Thyroid gland (tissue), 4 donors: Measurements from ENCODE around the gene NUP62CL.

Experiments used
- CTCF ChIP-seq, 6 experiments: fragments of 200-600 bp in 3 of 6; fragments of 450-650 bp in 3 of 6; sonication (generic) in 3 of 6; IDR thresholded peaks; one replicate each; pipeline ENCODE4 v1.5.1; 2016 to 2019; ENCODE audit warnings: antibody characterized with exemption in 6 of 6, mild to moderate bottlenecking in 2 of 6, inconsistent platforms in 1 of 6, moderate library complexity in 1 of 6
- POLR2A ChIP-seq, 2 donors: fragments of 450-650 bp; IDR thresholded peaks; one replicate each; pipeline ENCODE4 v1.6.1; 2017; ENCODE audit warnings: antibody characterized with exemption in 2 of 2, mild to moderate bottlenecking in 2 of 2, moderate library complexity in 1 of 2

- TF ChIP-seq CTCF (IDR thresholded peaks at IDR 0.05) (no peak), POLR2A (IDR thresholded peaks at IDR 0.05) (no peak)
Observed at GRCh38 chrX:107154787-107155620, 51.2 kb downstream of the NUP62CL start.
